GM23338 (cell line): ENCODE data around the gene AP5Z1. TPM values are rescaled to one million over a fixed set of nuclear protein-coding genes. Genes with fewer than 3 reads are reported as not detected.

ENCODE experiments used
- ATAC-seq: fragments of 200-7000 bp; cut with Tn5 transposase; 3 replicates; pipeline ENCODE4 v1.9.1; 2020
- DNase-seq: peaks from one replicate; pipeline ENCODE4 v3.0.0-alpha.2; 2015; ENCODE audit warnings: low spot score
- H2AFZ ChIP-seq: fragments of 200-600 bp; sonication (generic); 2 replicates; pipeline ENCODE4 v1.8.0; 2016; ENCODE audit warnings: antibody characterized with exemption, mild to moderate bottlenecking, moderate library complexity
- H3F3A ChIP-seq: fragments of 200-600 bp; sonication (generic); replicated peaks from 2 replicates; pipeline ENCODE4 v1.8.0; 2017; ENCODE audit warnings: antibody characterized with exemption, mixed run types, low read depth
- H3K27ac ChIP-seq: fragments of 200-600 bp; sonication (generic); 2 replicates; pipeline ENCODE4 v1.6.1; 2016; ENCODE audit warnings: low read depth
- H3K27me3 ChIP-seq: fragments of 200-600 bp; sonication (generic); 2 replicates; pipeline ENCODE4 v1.8.0; 2016; ENCODE audit warnings: mild to moderate bottlenecking, mixed run types, moderate library complexity; ENCODE audit not compliant: insufficient read depth
- H3K36me3 ChIP-seq: fragments of 200-600 bp; sonication (generic); 2 replicates; pipeline ENCODE4 v1.8.0; 2016; ENCODE audit warnings: mild to moderate bottlenecking; ENCODE audit not compliant: insufficient read depth
- H3K4me1 ChIP-seq: fragments of 200-600 bp; sonication (generic); 2 replicates; pipeline ENCODE4 v1.8.0; 2016; ENCODE audit warnings: mild to moderate bottlenecking, moderate library complexity; ENCODE audit not compliant: insufficient read depth
- H3K4me2 ChIP-seq: fragments of 200-600 bp; sonication (generic); 2 replicates; pipeline ENCODE4 v1.7.1; 2017; ENCODE audit warnings: mixed run types
- H3K4me3 ChIP-seq: fragments of 200-600 bp; sonication (generic); 2 replicates; pipeline ENCODE4 v1.6.1; 2016; ENCODE audit warnings: mixed run types
- H3K79me2 ChIP-seq: fragments of 200-600 bp; sonication (generic); replicated peaks from 2 replicates; pipeline ENCODE4 v1.8.0; 2017; ENCODE audit warnings: mild to moderate bottlenecking; ENCODE audit not compliant: insufficient read depth
- H3K9me2 ChIP-seq: fragments of 200-600 bp; sonication (generic); 2 replicates; pipeline ENCODE4 v1.8.0; 2017; ENCODE audit not compliant: insufficient read depth
- H4K20me1 ChIP-seq: fragments of 200-600 bp; sonication (generic); replicated peaks from 2 replicates; pipeline ENCODE4 v1.8.0; 2017; ENCODE audit warnings: mild to moderate bottlenecking; ENCODE audit not compliant: insufficient read depth
- H3K27ac Mint-ChIP-seq: 2 replicates; pipeline ENCODE4 v1.8.0; 2020; ENCODE audit warnings: inconsistent platforms, mild to moderate bottlenecking, moderate library complexity, mixed read lengths
- H3K27me3 Mint-ChIP-seq: 3 replicates; pipeline ENCODE4 v1.8.0; 2022; ENCODE audit warnings: low read depth, mild to moderate bottlenecking, moderate library complexity, mixed read lengths, inconsistent platforms; ENCODE audit not compliant: insufficient read depth, poor library complexity
- H3K36me3 Mint-ChIP-seq: 3 replicates; pipeline ENCODE4 v1.8.0; 2021; ENCODE audit warnings: low read depth, mild to moderate bottlenecking, inconsistent platforms, moderate library complexity, mixed read lengths
- H3K4me1 Mint-ChIP-seq: 3 replicates; pipeline ENCODE4 v1.8.0; 2020; ENCODE audit warnings: mild to moderate bottlenecking, inconsistent platforms, mixed read lengths
- H3K4me3 Mint-ChIP-seq: 3 replicates; pipeline ENCODE4 v1.8.0; 2021; ENCODE audit warnings: moderate library complexity, mild to moderate bottlenecking, inconsistent platforms, mixed read lengths
- H3K9me3 Mint-ChIP-seq: 3 replicates; pipeline ENCODE4 v1.8.0; 2020; ENCODE audit warnings: moderate library complexity, mild to moderate bottlenecking, inconsistent platforms, mixed read lengths
- CREB1 ChIP-seq: fragments of 250-450 bp; sonication (Bioruptor Pico); IDR thresholded peaks from 2 replicates; pipeline ENCODE4 v1.5.0; 2020; ENCODE audit warnings: low read depth, mild to moderate bottlenecking, moderate library complexity
- EZH2 ChIP-seq: fragments of 200-600 bp; sonication (generic); IDR thresholded peaks from one replicate; pipeline ENCODE4 v1.8.0; 2017; ENCODE audit warnings: antibody characterized with exemption, mild to moderate bottlenecking, low read depth; ENCODE audit not compliant: unreplicated experiment
- EZH2phosphoT487 ChIP-seq: fragments of 200-600 bp; sonication (generic); IDR thresholded peaks from one replicate; pipeline ENCODE4 v1.8.1; 2018; ENCODE audit warnings: antibody characterized with exemption; ENCODE audit not compliant: unreplicated experiment
- JUNB ChIP-seq: IDR thresholded peaks from one replicate; pipeline ENCODE4 v1.6.1; 2016; ENCODE audit warnings: antibody characterized with exemption; ENCODE audit not compliant: unreplicated experiment
- POLR2AphosphoS5 ChIP-seq: IDR thresholded peaks from 2 replicates; pipeline ENCODE4 v1.6.1; 2016; ENCODE audit warnings: antibody characterized with exemption, low read depth
- STAT1 ChIP-seq: IDR thresholded peaks from one replicate; pipeline ENCODE4 v1.6.1; 2016; ENCODE audit warnings: antibody characterized with exemption; ENCODE audit not compliant: unreplicated experiment
- ZNF462 ChIP-seq: fragments of 250-450 bp; sonication (Bioruptor Pico); IDR thresholded peaks from 2 replicates; pipeline ENCODE4 v1.5.0; 2020; ENCODE audit warnings: mild to moderate bottlenecking, moderate library complexity
- polyA plus RNA-seq: library from polyadenylated mRNA; unstranded; fragments of >200 nt; fragmentation: Nextera tagmentation; extraction: Ambion mirVana; gene quantifications from 2 replicates; pipeline ENCODE4 v1.2.1, GENCODE V29; 2016
- total RNA-seq: library from RNA; depleted of rRNA; stranded (reverse); fragments of >200 nt; shearing (Covaris generic); gene quantifications from 2 replicates; pipeline ENCODE4 v1.2.3, GENCODE V29; 2014

The AP5Z1 gene
- total and polyA plus RNA-seq, 2 experiments from 2014 or later: 16.3 to 31.2 TPM

- peaks cover 9% of the 10 kb centered on the region; the same call in 1 of the 3 replicates for H3K9me3 Mint-ChIP-seq
- DNase-seq: no peak
- no peaks in the 10 kb centered on the region for H3K9me2 ChIP-seq
Observed at GRCh38 chr7:4809091-4809591, 33.7 kb downstream of the AP5Z1 start.

More at GRCh38 chr7:4809091-4809591, 33.7 kb downstream of the AP5Z1 start:
- Mint-ChIP-seq H3K4me1 (peaks cover 1% of the 10 kb centered on the region; the same call in 2 of the 3 replicates), H3K36me3 (no peaks in the 10 kb centered on the region; the same call in 2 of the 3 replicates), H3K27ac (no peak overlapping the region), H3K27me3 (peaks cover 10% of the 10 kb centered on the region), H3K4me3 (no peak overlapping the region)
- 0 out of 2 replicates have a peak overlapping the region, but pooled peaks have one; percentile 43 for H3K4me2 ChIP-seq
- H2AFZ ChIP-seq: no peak overlapping the region
- H3K4me1 ChIP-seq: peaks cover 3% of the 10 kb centered on the region; the same call in 1 of the 2 replicates
- no peaks in the 10 kb centered on the region for H4K20me1 ChIP-seq
- no peaks in the 10 kb centered on the region for H3F3A ChIP-seq
- no peak overlapping the region for H3K4me3 ChIP-seq
- no peaks in the 10 kb centered on the region for H3K27me3 ChIP-seq
- TF ChIP-seq JUNB: no peak
- TF ChIP-seq EZH2: no peak
- TF ChIP-seq CREB1 (CRISPR knock-in tag): no peak
- TF ChIP-seq ZNF462: no peak
- TF ChIP-seq POLR2AphosphoS5: no peak
- TF ChIP-seq STAT1: no peak
- no peak for TF ChIP-seq EZH2phosphoT487
- no peaks in the 10 kb centered on the region for H3K36me3 ChIP-seq
- H3K27ac ChIP-seq: no peak overlapping the region
- ATAC-seq: peak; percentile 19; the same call in 2 of the 3 replicates
- H3K79me2 ChIP-seq: no peaks in the 10 kb centered on the region
